ENCODE measurements around the gene PITPNM1. TPM values are rescaled to one million over a fixed set of nuclear protein-coding genes. Genes with fewer than 3 reads are reported as not detected.

PITPNM1 gene
- total RNA-seq, 4 donors from 2014 or later = 22.8 to 52.6 (median 47.2) TPM

DNA sequence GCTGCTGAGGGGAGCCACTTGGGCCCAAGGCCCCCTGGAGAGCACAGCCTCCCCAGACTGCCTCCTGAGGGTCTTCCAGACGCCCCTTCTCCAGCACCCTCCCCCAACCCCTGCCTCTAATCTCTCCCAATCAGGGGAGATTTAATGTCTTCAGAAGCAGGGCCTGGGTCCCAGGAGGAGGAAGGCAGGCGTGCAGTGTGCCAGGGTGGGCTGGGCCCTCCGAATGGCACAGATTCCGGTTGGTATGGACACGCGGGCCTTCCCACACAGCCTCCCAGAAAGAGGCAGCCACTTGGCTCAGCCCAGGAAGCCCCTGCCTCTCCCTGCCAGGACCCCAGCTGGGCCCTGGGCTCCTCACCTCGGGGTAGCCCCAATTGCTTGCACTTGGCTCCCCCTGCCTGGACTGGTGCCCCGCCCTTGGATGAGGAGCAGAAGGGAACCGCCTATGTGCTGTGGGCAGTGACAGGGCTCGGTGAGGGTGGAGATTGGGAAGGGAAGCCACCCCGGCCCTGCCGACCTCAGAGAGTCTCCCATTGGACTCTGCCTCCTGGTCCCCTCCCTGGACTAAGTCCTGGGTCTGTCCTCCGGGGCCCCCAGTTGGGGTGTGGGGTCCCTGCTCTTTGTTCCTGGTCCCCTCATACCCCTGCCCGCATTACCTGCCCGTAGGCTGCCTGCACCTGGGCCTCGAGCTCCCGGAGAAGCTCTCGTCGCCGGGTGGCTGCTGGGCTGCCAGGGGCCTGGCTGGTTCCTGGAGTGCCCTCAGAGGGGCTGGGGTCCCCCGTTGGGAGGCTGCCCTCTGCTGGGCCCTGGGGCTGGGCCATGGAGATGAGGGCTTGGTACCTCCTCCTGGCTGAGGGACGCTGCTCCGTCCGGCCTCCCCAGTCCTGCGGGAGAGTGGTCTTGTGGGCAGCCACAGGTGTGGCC, 18.7 kb upstream of the PITPNM1 start:
- WGBS, 2 donors = 79 to 86% methylated on average over 7 to 18 of the region's 25 CpGs
- no peak for DNase-seq
- no peak overlapping the region for H3K4me3 ChIP-seq (replicated peaks in 1 of 3)
- no peaks in the 10 kb centered on the region for H3K9me3 ChIP-seq
- no peak overlapping the region for H3K27ac ChIP-seq
- TF ChIP-seq POLR2A (IDR thresholded peaks at IDR 0.05) = no peak
- TF ChIP-seq, protein P1, sequence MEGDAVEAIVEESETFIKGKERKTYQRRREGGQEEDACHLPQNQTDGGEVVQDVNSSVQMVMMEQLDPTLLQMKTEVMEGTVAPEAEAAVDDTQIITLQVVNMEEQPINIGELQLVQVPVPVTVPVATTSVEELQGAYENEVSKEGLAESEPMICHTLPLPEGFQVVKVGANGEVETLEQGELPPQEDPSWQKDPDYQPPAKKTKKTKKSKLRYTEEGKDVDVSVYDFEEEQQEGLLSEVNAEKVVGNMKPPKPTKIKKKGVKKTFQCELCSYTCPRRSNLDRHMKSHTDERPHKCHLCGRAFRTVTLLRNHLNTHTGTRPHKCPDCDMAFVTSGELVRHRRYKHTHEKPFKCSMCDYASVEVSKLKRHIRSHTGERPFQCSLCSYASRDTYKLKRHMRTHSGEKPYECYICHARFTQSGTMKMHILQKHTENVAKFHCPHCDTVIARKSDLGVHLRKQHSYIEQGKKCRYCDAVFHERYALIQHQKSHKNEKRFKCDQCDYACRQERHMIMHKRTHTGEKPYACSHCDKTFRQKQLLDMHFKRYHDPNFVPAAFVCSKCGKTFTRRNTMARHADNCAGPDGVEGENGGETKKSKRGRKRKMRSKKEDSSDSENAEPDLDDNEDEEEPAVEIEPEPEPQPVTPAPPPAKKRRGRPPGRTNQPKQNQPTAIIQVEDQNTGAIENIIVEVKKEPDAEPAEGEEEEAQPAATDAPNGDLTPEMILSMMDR (IDR thresholded peaks at IDR 0.05) = no peak
- intact Hi-C loops (cut with DNase I) = no loop called here
- H3K27me3 ChIP-seq = no peaks in the 10 kb centered on the region
- no peaks in the 10 kb centered on the region for H3K36me3 ChIP-seq
- H3K4me1 ChIP-seq = no peaks in the 10 kb centered on the region

DNA sequence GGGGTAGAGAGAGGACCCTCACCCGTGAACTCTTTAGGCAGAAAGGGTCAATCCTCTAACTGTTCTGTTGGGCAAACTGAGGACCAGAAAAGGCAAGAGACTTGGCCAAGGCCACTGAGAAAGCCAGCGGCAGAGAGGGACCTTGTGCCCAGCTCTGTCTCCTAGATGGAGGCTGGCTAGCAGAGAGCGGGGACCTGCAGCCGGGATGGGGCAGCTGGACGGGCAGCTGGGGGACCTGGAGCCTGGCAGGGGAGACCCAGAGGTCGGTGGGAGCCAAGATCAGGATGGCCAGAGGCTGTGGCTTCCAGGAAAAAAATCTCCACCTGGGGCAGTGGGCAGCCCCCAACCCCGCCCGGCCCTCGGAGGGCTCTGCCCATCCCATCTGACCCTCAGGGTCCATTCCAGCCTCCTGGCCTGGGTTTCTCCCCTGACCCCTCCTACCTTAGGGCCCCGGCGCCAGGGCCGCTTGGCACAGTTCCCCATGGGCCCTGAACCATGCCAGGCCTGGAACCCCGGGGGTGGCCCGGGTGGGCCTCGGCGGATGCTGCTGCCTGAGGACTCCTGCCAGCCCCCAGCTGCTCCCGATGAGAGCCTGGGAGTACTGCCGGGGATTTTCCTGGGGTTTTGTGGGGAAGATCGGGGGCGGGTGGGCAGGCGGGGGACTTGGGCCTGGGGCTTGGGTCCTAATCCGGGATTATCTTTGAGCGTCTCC, 17.8 kb upstream of the PITPNM1 start, which contains the start of gene CABP2:
Gene CABP2, minus strand, starts transcription at position 603 of the 712 bp plus-strand sequence. Its CDS starts 120 bp downstream, at position 483.
- no peak within 1 kb of the TSS for H3K4me3 ChIP-seq (replicated peaks in 1 of 3)
- intact Hi-C loops (cut with DNase I) = no loop called here
- WGBS, 2 donors = 81 to 92% methylated on average over 6 to 11 of the region's 23 CpGs

DNA sequence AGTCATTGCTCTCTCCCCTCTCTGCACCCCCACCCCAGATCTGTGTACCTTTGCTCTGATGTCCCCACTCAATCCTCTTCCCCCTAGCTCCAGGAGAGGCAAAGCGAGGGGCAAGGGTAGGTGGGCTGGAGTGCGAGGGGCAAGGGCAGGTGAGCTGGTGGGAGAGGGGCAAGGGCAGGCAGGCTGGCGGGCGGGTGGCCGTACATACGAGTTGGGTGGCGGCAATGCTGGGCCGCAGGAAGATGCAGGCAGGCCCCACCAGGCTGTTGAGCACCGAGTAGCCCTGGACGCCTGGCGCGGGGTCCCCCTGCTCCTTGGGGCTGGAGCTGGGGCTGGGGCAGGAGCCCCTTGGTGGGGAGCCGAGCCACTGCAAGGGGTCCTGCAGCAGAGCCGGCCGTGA, 17.2 kb upstream of the PITPNM1 start:
- WGBS, 2 donors = 93 to 95% methylated on average over 12 of the region's 15 CpGs
- TF ChIP-seq, protein P1 (IDR thresholded peaks at IDR 0.05) = no peak
- TF ChIP-seq POLR2A (IDR thresholded peaks at IDR 0.05) = no peak
- no peak overlapping the region for H3K4me3 ChIP-seq (replicated peaks in 1 of 3)
- DNase-seq = no peak
- H3K9me3 ChIP-seq = no peaks in the 10 kb centered on the region
- intact Hi-C loops (cut with DNase I) = no loop called here
- no peak overlapping the region for H3K27ac ChIP-seq
- H3K27me3 ChIP-seq = no peaks in the 10 kb centered on the region
- no peaks in the 10 kb centered on the region for H3K4me1 ChIP-seq
- H3K36me3 ChIP-seq = no peaks in the 10 kb centered on the region

More for the DNA sequence above, 17.8 kb upstream of the PITPNM1 start, which contains the start of gene CABP2:
- TF ChIP-seq, protein P1 (IDR thresholded peaks at IDR 0.05) = no peak
- no peaks in the 10 kb centered on the region for H3K36me3 ChIP-seq
- no peak for DNase-seq
- no peak within 1 kb of the TSS for H3K27ac ChIP-seq
- H3K9me3 ChIP-seq = no peaks in the 10 kb centered on the region
- no peaks in the 10 kb centered on the region for H3K27me3 ChIP-seq
- H3K4me1 ChIP-seq = no peaks in the 10 kb centered on the region

DNA sequence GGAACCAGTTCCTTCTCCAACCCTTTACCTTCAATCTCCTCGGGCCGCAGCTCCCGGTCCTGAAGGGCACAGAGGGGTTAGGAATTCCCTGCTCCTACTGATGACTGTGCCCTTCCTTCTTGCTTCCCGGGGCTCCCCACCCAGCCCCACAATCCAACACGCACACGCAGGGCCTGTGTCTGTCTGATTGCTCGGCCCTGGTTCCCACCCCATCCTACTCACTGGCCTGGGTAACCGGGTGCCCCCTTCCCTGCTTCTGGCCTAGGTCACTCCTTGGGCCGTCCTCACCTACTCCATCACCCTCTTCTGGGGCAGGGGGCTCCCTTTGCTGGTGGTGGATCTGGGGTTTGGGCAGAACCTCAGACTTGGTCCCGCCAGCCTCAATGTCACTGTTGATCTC, 16.8 kb upstream of the PITPNM1 start:
- Histone ChIP-seq H3K27me3 (no peaks in the 10 kb centered on the region), H3K4me1 (no peaks in the 10 kb centered on the region), H3K4me3 (replicated peaks in 1 of 3) (no peak overlapping the region), H3K27ac (no peak overlapping the region), H3K36me3 (no peaks in the 10 kb centered on the region), H3K9me3 (no peaks in the 10 kb centered on the region)
- intact Hi-C loops (cut with DNase I) = no loop called here
- no peak for DNase-seq
- TF ChIP-seq, protein P1 (IDR thresholded peaks at IDR 0.05) = no peak
- TF ChIP-seq POLR2A (IDR thresholded peaks at IDR 0.05) = no peak
- 76 to 80% methylated on average over 10 of the region's 10 CpGs for WGBS, 2 donors

Measured in thyroid gland (tissue), 4 donors.